ENCODE data around the gene GUCY1A2.

GRCh38 chr11:106765469-106766258, 252.6 kb downstream of the GUCY1A2 start:
- TF ChIP-seq CTCF (IDR thresholded peaks at IDR 0.05) (no peak), POLR2A (IDR thresholded peaks at IDR 0.05) (no peak), POLR2AphosphoS5 (IDR thresholded peaks at IDR 0.05) (no peak)

Data from transverse colon (tissue), 4 donors.